ENCODE data around the gene FAM163B.

FAM163B gene

DNA sequence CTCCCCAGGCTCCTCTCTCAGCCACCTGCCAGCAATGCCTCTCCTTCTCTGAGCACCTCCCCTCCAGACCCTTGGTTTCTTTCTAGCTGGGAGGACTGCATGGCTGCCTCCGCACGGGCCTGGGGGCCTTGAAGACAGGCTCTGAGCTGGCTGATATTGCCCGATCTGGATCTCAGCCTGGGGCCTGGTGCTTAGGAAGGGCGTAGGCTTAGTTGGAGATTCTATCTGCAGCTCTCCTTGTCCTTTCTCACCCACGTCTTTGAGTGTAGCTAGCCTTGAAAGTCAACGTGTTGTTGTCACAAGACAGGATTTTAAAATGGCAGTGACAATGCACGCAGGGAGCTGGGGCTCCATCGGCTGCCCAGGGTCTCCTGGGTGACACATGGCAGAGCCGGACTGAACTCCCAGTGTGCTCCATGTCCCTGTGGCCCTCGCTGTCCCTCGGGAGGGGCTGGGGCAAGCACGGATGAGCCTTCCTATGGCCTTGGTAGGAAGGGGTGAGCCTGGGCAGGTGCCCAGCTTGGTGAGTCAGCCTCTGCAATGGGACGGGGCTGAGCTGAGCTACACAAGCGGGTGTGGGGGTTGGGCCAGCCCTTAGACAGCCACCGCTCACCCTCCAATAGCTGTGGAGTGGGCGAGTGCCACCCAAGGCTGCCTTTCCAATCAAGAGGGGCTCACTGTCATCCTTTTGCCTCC, 65.3 kb downstream of the FAM163B start:
- Histone ChIP-seq H3K27ac (ENCODE audit: low read depth, low read length, poor library complexity, severe bottlenecking) (no peak overlapping the region), H3K4me3 (ENCODE audit: low read depth, low read length, poor library complexity, severe bottlenecking) (no peak overlapping the region), H3K79me2 (ENCODE audit: insufficient read depth, low read length) (no peaks in the 10 kb centered on the region), H3K4me2 (ENCODE audit: low read length) (no peak overlapping the region), H3K4me1 (ENCODE audit: insufficient read depth, low read length, severe bottlenecking) (no peaks in the 10 kb centered on the region), H4K20me1 (ENCODE audit: insufficient read depth, low read length) (no peaks in the 10 kb centered on the region), H3F3A (ENCODE audit: insufficient read depth, low read length) (no peaks in the 10 kb centered on the region), H3K27me3 (ENCODE audit: insufficient read depth, low read length) (no peaks in the 10 kb centered on the region), H2AFZ (ENCODE audit: low read length) (no peak overlapping the region), H3K9me3 (ENCODE audit: low read length) (no peaks in the 10 kb centered on the region), H3K9ac (ENCODE audit: low read length) (no peak overlapping the region), H3K9me2 (ENCODE audit: low read depth, low read length) (no peaks in the 10 kb centered on the region), H3K36me3 (ENCODE audit: insufficient read depth, low read length) (no peaks in the 10 kb centered on the region)
- TF ChIP-seq, protein P1, sequence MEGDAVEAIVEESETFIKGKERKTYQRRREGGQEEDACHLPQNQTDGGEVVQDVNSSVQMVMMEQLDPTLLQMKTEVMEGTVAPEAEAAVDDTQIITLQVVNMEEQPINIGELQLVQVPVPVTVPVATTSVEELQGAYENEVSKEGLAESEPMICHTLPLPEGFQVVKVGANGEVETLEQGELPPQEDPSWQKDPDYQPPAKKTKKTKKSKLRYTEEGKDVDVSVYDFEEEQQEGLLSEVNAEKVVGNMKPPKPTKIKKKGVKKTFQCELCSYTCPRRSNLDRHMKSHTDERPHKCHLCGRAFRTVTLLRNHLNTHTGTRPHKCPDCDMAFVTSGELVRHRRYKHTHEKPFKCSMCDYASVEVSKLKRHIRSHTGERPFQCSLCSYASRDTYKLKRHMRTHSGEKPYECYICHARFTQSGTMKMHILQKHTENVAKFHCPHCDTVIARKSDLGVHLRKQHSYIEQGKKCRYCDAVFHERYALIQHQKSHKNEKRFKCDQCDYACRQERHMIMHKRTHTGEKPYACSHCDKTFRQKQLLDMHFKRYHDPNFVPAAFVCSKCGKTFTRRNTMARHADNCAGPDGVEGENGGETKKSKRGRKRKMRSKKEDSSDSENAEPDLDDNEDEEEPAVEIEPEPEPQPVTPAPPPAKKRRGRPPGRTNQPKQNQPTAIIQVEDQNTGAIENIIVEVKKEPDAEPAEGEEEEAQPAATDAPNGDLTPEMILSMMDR (IDR thresholded peaks at IDR 0.05; ENCODE audit: low read length): no peak
- no peak for TF ChIP-seq EZH2 (IDR thresholded peaks at IDR 0.05; ENCODE audit: borderline replicate concordance, low read length)

DNA sequence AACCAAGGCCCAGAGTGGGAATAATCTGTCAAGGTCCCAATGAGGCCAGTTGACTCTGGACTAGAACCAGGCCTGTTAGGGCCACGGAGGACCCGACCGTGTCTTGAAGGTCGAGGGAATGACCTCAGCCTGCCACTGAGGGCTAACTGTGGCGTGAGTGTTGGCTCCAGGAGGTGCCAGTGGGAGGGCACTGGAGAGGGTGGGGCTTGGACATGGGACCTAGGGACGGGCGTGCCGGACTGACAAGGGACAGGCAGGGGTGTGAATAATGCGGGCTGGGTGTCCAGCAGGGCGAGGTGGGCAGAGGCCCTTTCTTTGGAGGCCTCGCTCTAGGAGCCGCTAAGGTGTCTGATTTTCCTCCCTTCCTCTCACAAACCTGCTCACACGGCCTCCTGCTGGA, 67.2 kb downstream of the FAM163B start:
- Histone ChIP-seq H3F3A (ENCODE audit: insufficient read depth, low read length) (no peaks in the 10 kb centered on the region), H3K4me3 (ENCODE audit: low read depth, low read length, poor library complexity, severe bottlenecking) (no peak overlapping the region), H3K9ac (ENCODE audit: low read length) (no peak overlapping the region), H4K20me1 (ENCODE audit: insufficient read depth, low read length) (no peaks in the 10 kb centered on the region), H3K27me3 (ENCODE audit: insufficient read depth, low read length) (no peaks in the 10 kb centered on the region), H3K79me2 (ENCODE audit: insufficient read depth, low read length) (no peaks in the 10 kb centered on the region), H3K4me2 (ENCODE audit: low read length) (no peak overlapping the region), H3K9me2 (ENCODE audit: low read depth, low read length) (no peaks in the 10 kb centered on the region), H3K27ac (ENCODE audit: low read depth, low read length, poor library complexity, severe bottlenecking) (no peak overlapping the region), H2AFZ (ENCODE audit: low read length) (no peak overlapping the region), H3K9me3 (ENCODE audit: low read length) (no peaks in the 10 kb centered on the region), H3K4me1 (ENCODE audit: insufficient read depth, low read length, severe bottlenecking) (no peaks in the 10 kb centered on the region), H3K36me3 (ENCODE audit: insufficient read depth, low read length) (no peaks in the 10 kb centered on the region)
- TF ChIP-seq, protein P1 (IDR thresholded peaks at IDR 0.05; ENCODE audit: low read length): no peak
- TF ChIP-seq EZH2 (IDR thresholded peaks at IDR 0.05; ENCODE audit: borderline replicate concordance, low read length): no peak

DNA sequence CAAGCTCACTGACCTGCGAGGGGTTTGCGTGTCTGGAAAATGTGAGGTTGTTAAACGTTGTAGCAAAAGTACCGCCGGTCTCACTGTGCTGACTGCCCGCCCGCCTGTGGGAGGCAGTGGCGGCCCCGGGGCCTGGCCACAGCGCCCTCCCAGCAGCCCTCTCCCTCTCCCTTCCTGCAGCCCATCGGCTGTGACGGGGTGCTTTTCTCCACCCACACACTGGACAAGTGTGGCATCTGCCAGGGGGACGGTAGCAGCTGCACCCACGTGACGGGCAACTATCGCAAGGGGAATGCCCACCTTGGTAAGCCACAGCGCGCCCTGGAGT, 68.5 kb downstream of the FAM163B start:
- Histone ChIP-seq H3K9ac (ENCODE audit: low read length) (no peak overlapping the region), H3K79me2 (ENCODE audit: insufficient read depth, low read length) (no peaks in the 10 kb centered on the region), H3F3A (ENCODE audit: insufficient read depth, low read length) (no peaks in the 10 kb centered on the region), H3K4me3 (ENCODE audit: low read depth, low read length, poor library complexity, severe bottlenecking) (no peak overlapping the region), H2AFZ (ENCODE audit: low read length) (no peak overlapping the region), H3K27me3 (ENCODE audit: insufficient read depth, low read length) (no peaks in the 10 kb centered on the region; the same call in 1 of the 2 replicates), H4K20me1 (ENCODE audit: insufficient read depth, low read length) (no peaks in the 10 kb centered on the region), H3K36me3 (ENCODE audit: insufficient read depth, low read length) (no peaks in the 10 kb centered on the region), H3K9me3 (ENCODE audit: low read length) (no peaks in the 10 kb centered on the region), H3K9me2 (ENCODE audit: low read depth, low read length) (no peaks in the 10 kb centered on the region), H3K27ac (ENCODE audit: low read depth, low read length, poor library complexity, severe bottlenecking) (no peak overlapping the region), H3K4me2 (ENCODE audit: low read length) (no peak overlapping the region), H3K4me1 (ENCODE audit: insufficient read depth, low read length, severe bottlenecking) (no peaks in the 10 kb centered on the region)
- no peak for TF ChIP-seq EZH2 (IDR thresholded peaks at IDR 0.05; ENCODE audit: borderline replicate concordance, low read length)
- TF ChIP-seq, protein P1 (IDR thresholded peaks at IDR 0.05; ENCODE audit: low read length): no peak
